UCSD-AML1 (cell line): ENCODE measurements around the gene PPP6R2.
"Not testable (repeated sequence)": the region's sequence is repeated elsewhere in the genome, so short reads cannot be mapped to it uniquely, and the experiment has no call there.

Experiments
- DNase-seq: peaks from one replicate; lab custom pipeline; 2025; ENCODE audit not compliant: unreplicated experiment; lab: John Stamatoyannopoulos, UW

Gene PPP6R2

GRCh38 chr22:50397371-50398060 lies 54.4 kb downstream of the PPP6R2 start:
- DNase-seq: not testable (repeated sequence)

GRCh38 chr22:50398831-50399648 lies 55.9 kb downstream of the PPP6R2 start:
- no peak for DNase-seq

- DNase-seq: peak; percentile 65
These were observed 56.7 kb downstream of the PPP6R2 start for GRCh38 chr22:50399751-50400331.

DNA sequence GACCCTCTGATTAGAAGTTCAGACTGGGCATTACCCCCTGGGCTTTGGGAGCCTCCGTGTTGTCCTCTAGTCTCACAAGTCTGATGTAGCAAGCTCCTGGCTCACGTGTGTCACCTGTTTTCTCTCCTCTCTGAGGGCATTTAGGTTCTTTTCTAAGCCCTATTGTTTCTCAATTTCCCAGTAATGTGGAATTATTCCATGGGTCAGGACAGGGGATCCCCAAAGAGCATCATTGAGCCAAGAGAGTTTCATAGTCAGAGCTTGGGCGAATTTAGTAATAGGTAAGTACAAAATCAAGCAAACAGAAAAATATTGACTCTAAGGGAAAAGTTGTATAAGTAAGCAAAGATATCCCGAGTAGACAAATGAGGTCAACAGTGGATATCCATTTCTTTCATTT lies 57.3 kb downstream of the PPP6R2 start:
- no peak for DNase-seq

- DNase-seq: no peak
These were observed 57.8 kb downstream of the PPP6R2 start for GRCh38 chr22:50400931-50401330.

DNA sequence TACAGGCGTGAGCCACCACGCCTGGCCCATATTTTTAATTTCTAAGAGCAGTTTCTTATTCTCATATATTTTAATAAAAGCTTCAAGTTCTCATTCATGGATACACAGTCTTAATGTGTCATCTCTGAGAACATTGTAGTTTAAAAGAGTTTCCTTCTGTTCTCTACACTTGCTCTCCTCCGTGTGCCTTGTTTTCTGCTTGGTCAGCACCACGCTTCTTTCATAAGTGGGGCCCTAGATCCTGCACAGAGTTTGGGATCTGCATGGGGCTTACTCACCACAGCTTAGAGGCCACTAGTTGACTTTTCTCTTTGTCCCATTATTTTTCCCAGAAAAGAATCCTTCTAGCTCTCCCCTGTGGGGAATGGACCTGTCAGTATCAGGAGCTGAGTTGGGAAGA lies 58.8 kb downstream of the PPP6R2 start:
- no peak for DNase-seq

GRCh38 chr22:50403701-50404101 lies 60.6 kb downstream of the PPP6R2 start:
- DNase-seq: peak; percentile 39

- no peak for DNase-seq
These were observed 63.5 kb downstream of the PPP6R2 start for GRCh38 chr22:50406416-50407170.

- DNase-seq: no peak
These were observed 65.2 kb downstream of the PPP6R2 start for GRCh38 chr22:50408311-50408710.

GRCh38 chr22:50408954-50409353 lies 65.8 kb downstream of the PPP6R2 start:
- not testable (repeated sequence) for DNase-seq

DNA sequence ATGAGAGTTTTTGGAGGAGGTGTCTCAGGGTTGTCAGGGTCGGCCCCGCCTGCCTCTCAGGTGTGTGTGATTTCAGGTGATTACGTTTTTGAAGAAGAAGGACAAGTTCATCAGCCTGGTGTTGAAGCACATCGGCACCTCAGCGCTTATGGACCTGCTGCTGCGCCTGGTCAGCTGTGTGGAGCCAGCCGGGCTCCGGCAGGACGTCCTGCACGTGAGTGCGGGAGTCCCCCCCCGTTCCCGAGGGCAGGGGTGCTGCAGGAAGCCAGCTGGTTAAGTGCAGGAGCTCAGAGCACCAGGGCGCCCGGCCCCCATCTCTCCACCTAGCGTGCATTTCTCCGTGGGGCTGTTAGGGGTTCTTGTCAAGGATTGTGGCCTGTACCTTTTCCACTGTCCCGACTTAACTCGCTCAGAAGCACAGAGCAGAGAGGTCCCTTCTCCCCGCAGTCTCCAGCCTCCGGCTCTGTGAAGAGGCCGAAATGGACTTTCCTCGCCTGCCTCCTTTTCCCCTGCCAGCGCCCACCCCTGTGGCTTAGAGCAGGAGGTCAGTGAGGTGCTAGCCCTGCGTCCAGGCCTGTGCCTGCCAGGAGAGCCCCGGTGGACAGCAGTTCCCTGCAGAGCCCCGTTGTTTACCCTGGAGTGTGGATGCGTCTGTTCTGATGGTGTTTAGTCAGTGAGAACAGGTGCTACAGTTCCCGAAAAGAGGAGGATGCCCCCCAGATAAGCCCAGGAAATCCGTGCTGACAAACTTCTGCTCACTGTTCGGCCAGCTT lies 71.5 kb downstream of the PPP6R2 start:
- DNase-seq: no peak

DNA sequence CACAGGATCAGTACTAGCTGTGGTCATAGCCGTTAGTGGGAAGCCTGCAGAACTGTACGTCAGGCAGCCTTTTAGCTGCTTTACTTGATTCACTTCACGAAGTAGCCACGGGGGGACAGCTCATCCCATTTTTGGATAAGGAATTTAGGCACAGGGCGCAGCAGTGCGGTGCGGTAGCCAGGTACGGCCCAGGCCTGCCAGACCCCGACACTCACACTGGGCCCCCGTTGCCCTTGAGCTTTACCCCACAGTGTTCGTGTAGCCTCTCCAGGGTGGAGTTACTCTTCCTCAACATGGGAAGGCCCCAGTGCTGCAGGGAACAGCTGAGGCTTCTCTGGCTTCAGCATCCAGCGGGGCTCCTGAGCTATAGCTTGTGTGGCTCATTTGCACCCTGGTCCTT lies 72.3 kb downstream of the PPP6R2 start:
- DNase-seq: no peak

DNA sequence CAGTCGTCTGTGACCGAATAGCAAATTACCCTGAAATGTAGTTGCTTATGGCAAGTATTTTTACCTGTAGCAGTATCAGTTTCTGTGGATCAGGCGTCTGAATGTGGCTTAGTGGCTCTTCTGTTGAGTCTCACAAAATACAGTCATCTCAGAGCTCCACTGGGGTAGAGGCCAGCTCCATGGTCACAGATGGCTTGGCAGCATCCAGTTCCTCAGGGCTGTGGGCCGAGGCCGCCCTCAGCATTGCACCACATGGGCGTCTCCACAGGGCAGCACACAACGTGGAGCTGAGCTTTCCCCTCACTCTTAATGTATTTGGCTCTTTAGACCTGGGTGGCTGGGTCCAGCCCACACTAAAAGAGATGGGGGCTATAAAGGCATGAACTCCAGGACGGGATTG lies 73.9 kb downstream of the PPP6R2 start:
- no peak for DNase-seq

GRCh38 chr22:50417411-50418210 lies 74.5 kb downstream of the PPP6R2 start:
- no peak for DNase-seq

DNA sequence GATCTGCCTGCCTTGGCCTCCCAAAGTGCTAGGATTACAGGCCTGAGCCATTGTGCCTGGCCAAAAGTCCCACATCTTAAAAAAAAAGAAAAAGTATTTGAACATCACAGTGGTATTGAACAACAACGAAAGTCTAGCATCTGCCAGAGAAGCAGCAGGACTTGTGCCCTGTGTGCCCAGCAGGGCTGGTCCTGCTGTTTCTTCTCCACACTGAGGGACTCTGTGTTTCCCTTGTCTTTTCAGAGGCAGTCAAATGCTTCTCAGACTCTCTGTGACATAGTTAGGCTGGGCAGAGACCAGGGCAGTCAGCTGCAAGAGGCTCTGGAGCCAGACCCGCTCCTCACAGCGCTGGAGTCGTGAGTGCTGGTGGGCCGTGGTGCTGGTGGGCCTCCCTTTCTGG lies 75.5 kb downstream of the PPP6R2 start:
- DNase-seq: no peak

GRCh38 chr22:50419116-50419515 lies 76.0 kb downstream of the PPP6R2 start:
- DNase-seq: no peak

DNA sequence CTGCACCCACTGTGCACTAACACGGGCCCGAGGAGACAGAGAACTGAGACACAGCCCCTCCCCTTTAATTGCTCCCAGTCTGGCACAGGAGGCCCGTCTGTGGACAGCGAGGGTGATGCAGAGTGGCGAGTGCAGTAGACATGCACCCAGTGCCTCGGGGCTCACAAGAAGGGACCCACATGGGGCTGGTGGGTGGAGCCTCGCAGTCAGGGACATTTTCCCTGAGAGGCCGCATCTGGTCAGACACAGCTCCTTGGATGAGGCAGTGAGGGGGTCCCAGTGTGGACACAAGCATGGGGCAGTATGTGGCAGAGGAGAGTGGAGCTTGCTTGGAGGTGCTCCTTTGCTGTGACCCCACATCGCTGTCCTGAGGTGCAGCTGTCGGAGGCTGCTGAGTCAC lies 76.9 kb downstream of the PPP6R2 start:
- DNase-seq: no peak

DNA sequence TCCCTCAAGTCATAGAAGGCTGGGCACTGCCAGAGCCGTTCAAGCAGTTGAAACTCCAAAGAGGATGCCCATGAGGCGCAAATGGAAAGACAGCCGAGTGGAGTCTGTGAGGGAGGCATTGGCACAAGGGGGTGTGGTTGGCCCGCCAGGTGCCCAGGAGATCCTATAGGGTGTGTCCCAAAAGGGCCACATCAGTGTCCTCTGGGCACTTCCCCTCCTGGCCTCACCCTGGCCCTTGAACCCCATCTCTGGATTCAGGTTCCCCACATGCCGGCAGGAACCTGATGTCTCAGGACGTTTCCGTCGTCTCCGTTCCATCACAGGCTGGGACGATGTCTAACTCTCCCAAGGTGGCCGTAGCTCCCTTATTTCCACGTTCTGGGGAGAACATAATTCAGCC lies 77.5 kb downstream of the PPP6R2 start:
- no peak for DNase-seq

- no peak for DNase-seq
These were observed 78.9 kb downstream of the PPP6R2 start for GRCh38 chr22:50422046-50422445.
